Measurements from ENCODE around the gene LZTFL1.
A peak's percentile ranks its signal among the peaks of the same experiment; 100 is the strongest.

The LZTFL1 gene, protein sequence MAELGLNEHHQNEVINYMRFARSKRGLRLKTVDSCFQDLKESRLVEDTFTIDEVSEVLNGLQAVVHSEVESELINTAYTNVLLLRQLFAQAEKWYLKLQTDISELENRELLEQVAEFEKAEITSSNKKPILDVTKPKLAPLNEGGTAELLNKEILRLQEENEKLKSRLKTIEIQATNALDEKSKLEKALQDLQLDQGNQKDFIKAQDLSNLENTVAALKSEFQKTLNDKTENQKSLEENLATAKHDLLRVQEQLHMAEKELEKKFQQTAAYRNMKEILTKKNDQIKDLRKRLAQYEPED

DNA sequence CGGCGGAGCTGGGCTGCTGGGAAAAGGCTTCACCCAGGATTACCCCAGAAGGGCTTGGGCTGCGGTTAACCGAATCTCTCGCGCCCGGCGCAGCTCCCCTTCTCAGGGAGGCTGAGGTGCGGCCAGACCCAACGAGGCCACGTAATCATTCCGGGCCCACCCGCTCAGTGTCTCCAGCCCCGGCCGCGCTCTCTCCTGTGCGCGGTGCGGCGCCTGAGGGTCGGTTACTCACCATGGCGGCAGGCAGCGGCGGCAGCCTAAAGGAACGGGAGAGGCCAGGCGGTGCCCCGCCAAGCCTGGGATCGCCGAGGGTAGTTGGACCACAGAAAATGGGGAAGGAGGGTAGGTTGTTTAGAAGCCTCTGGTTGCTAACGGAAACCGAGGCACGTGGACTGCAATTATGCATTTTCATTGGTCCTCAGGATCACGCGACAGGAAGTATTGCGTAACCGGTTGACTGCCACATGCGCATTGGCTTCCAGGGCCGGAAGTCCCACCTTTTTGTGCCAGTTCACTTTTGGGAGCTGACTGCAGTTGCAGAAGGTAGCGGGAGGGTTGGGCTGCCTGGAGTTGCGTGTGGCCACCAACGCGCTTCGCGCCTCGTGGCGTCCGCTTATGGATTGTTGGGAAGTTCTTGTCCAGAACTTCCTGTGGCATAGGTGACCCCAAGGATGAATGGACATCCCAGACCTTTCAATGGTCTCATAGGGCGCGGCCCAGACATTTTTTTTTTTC, at the start of gene LZTFL1:
Gene LZTFL1, minus strand, starts transcription at position 363 of the 735 bp plus-strand sequence. Its CDS starts 128 bp downstream, at position 235.
- peak; percentile 15 to 95 (median 86) for DNase-seq

DNA sequence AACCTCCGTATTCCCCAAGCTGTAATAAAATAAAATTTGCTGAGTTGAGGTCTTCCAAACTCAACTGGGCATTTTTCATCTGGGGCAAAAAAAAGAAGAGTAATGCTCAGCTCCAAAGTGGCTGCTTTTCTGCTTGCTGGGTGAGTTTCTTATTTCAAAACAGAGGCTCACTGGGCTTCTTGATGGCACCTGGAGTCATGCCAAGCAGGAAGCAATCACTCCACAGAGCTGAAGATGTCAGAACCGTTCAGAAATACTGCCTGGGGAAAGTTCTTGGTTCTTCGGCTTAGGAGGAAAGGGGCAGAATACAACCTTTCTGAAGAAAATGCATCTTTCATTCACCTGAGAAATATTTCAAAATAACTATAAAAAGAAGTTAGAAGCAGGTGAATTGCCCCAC, 48.5 kb upstream of the LZTFL1 start:
- no peak for DNase-seq

DNA sequence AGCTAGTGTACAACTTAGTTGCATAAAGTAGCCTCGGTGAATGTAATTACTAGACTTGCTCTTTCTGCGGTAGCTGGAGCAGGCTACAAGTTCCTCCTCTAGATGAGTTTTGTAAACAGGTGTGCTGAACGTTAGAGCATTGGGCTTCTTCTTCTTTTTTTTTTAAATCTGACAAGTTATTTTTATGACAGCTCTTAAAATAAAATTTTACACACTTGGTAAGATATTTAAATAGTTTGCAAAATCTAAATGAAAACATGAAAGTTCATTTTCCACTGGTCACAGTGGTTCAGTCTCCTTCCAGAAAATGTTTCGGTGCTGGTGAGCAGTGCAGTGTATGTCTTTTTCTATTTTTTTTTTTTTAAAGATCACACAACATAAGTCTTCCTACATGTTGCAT, 47.4 kb upstream of the LZTFL1 start:
- DNase-seq: no peak

DNA sequence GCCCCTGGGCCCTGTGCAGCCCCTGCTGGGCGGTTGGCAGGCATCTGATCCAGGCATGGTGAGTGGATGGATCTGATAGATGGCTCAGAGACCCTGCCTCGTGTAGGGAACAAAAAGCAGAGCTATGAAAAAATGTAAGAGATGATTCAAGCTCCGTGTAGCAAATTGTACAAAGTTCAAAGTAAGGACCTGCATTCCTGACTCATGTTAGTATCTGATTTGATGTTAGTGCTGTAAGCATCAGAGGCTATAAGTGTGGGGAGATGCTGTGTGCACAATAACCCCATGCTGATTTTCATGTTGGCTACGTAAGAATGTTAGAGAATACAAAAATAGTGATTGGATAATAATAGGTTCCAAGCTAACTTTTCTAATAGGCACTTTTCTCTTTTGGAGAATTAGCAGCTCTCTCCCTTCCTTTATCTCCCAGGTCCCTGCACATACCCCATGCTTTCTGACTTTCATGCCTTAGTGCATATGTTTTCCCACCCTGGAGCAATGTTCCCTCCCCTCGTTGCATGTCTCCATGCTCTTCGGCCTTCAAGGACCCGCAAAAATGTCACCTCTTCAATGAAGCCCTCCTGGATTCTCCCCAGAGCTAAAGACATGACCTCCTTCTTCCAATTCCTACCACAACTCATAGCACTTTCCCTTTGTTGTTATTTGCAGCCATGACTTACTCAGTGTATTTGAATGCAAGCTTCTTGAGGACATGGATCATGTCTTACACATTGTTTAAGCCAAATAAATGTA, 46.0 kb upstream of the LZTFL1 start:
- DNase-seq: no peak

DNA sequence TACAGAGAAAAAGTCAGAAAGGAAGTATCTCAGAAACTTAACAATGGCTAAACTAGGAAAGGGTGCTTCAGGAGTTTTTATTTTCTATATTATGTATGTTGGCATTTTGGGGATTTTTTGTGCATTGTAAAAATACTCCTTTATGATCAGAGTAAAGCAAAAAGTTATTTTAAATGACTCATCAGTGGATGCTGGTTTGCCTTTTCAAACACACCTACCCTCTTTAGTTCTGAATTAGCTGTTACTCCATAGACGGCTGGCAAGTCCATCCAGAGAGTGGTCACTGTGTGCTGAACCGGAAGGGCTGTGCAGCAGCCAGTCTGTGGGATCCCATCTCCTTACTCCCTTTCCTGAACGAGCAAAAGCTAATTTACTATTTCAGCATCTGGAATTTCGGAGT, 45.4 kb upstream of the LZTFL1 start:
- no peak for DNase-seq

DNA sequence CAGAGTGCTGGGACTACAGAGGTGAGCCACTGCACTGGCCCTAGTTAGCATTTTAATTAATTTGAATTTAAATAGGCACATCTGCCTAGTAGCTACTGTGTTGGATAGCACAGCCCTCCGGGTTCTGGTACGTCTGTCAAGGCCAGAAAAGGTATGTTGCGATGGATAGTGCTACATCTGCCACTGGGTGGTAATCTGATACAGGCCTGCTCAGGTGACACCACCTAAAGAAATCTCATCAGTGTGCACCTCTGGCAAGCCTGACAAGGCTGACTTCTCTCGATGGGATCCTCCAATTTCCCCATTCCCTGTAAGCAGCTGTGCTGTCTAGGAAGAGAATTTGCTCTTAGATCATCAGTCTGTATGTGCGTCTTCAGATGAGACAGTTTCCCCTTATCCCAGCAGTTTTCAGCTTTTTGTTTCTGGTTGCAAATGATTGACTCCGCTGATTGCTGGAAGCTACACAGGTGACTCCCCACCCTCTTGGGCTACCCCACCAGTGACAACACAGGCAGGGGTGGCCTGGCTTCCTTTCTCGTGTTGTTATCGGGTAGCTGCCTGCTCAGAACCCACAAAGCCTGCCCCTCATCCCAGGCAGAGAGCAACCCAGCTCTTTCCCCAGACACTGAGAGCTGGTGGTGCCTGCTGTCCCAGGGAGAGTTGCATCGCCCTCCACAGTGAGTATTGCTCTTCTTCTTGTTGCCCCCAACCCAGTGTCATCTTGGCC, 44.2 kb upstream of the LZTFL1 start, which contains the start of gene CCR9:
Gene CCR9, plus strand, starts transcription at position 565 of the 727 bp plus-strand sequence. CDS start 8,391 bp downstream, outside the sequence.
- DNase-seq: no peak

DNA sequence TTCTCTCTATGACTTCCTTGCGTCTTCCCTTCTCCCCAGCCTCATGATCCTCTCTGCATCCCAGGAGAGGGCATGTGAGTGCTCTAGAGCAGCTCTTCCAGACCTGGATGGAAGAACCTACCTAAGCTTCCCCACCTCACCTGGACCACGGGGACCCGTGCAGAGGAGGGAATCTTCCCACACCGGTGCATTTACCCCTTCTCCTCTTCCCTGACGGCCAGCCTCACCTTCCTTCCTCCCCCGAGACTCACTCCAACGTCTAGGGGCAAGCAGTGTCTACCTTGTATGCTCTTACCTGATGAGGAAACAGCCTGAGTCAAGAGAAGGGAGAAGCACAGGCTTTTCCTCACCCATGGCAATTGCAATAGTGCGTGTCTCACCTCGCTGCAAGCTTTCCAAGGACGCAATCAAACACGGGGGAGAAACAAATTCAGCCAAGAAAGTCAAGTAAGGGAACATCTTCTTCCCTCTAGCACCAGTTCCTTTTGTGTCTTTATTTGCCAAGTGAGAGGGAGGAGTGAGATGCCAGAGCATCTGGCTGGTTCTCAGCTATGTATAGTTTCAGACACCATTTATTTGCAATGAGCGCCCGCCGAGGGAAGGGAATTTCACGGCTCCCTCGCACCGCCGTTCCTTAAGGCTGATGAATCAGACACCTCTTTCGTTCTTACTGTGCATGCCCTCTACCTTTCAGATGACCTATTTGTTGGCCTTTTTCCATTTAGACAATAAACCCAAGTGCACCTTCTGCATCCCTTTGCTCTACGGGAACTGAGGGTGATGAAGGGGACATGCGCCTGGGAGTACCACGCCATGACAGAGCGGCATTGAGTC, 42.7 kb upstream of the LZTFL1 start:
- no peak for DNase-seq

DNA sequence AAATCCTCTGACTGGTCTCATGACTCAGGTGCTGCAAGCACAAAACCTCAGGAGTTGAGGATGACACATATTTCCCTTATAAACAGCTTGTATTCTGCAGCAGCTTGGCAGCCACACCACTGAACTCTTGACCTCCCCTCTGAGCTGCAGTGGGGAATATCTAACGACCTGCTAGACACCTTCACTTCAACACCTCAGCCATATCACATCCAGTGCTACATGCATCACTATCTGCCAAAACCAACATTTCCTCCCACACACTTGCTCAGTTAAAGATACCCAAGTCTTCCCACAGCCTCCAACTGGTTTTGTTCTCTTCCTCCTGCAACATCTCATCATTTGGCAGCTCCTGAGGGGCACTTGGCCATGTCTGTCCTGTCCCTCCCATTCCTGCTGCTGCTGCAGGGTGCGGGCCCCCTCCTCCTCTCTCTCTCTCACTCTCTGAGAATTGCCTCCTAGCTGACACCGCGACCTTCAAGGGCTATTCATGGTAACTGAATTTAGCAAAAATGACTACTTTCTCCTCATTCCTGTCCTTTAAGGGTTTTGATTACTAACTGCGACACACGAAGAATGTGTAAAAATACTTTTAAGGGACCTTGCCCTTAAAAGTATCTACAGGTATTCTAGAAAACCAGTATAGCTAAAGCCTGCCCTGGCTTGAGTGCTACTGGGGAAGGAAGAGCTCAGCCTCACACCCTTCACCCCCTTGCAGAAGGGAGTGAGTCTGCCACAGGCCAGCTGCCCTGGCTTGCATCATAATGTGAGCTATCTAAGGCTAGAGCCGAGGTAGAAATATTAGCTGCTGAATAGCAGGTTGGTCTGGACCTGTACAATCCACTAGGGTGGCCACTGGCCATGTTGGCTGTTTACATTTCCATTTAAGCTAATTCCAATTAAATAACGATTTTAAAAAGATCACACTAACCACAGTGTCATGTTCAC, 39.4 kb upstream of the LZTFL1 start:
- peak in 5 of 56 donors; percentile 3 to 31 (median 6) for DNase-seq

DNA sequence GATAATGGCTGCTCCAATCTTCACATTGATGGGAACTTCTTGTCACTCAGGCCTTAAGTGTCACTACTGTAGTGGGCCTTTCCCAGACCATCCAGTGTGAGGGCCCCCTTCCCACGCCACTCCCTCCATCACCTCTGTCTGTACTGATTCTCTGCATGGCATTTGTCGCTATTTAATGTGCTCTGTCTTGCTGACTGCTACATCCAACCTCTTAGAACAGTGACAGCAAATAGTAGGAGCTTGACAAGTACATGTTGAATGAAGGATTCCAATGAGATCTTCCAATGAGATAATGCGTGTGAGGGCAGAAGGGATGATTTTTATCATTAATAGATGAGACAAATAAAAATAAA, 38.8 kb upstream of the LZTFL1 start:
- no peak for DNase-seq

DNA sequence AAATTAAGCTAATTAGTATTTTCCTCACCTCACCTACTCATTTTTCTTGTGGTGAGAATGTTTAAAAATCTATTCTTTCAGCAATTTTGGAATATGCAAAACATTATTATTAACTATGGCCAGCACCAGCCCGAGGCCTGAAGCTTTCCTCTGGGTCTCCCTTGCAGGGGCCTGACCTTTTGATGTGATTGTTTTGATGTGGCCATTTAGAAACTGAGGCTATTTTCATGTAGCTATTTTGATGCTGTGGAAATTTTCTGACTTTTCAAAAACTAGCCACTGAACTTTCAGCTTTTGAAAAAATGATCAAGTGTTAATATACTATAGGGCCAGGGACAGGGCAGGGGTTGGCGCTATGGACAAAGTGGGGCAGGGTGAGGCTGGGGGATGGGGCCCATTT, 36.2 kb upstream of the LZTFL1 start:
- DNase-seq: no peak

DNA sequence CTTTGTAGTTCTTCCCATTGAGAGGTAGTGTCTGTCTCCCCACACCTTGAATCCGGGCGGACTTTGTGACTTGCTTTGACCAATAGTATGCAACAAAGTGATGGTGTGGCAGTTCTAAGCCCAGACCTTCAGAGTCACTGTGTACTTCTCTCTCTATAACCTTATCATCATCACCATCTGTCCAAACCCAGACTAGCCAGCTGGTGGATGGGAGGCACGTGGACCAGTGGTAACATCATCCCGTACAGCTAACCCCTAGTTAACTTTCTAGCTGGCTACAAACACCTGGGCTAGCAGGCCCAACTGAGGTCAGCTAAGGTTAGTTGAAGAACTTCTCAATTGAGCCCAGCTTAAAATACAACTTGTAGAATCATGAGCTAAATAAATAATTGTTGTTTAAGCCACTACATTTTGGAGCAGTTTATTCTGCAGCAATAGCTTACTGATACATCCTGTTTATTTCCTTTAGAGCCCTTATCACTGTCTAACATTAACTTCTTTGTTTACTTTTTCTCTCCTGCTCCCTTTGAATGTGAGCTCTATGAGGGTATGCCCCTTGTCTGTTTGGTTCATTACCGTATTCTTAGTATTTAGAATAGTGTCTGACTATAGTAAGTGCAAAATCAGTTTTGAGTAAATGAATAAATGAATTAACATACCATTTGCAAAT, 32.9 kb upstream of the LZTFL1 start:
- no peak for DNase-seq

DNA sequence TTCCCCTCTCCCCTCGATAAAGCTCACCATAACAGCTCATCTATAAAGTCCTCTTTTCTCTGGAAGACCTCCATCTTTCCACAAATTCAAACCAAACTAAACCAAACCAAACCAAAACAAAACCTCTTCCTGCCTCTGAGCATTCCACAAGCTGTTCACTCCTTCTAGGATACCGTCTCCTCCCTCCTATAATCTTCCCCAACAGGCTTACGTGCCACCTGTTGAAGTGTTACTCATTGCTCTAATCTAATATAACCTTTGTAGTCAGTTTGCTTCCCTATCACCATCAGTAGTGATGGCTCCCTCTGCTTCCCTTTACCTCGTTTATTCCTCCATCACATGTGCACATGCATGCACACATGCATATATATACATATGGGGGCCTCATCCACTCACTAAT, 31.7 kb upstream of the LZTFL1 start:
- DNase-seq: no peak

DNA sequence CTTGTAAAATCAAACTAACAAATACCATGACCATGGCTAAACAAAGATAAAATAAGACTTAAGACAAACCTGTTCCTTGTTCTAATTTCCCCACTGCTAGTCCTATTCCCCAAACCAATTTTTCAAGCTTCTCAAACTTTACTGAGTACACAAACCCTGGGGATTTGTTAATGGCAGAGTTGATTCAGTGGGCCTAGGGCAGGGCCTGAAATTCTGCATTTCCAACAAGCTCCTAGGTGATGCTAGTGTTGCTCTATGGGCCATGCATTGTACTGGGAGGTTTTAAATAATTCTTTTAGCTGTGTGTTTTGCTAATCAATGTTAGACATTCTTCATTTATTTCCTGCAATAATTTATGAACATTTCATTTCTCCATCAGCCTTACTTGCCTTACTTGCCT, 31.1 kb upstream of the LZTFL1 start:
- DNase-seq: no peak

DNA sequence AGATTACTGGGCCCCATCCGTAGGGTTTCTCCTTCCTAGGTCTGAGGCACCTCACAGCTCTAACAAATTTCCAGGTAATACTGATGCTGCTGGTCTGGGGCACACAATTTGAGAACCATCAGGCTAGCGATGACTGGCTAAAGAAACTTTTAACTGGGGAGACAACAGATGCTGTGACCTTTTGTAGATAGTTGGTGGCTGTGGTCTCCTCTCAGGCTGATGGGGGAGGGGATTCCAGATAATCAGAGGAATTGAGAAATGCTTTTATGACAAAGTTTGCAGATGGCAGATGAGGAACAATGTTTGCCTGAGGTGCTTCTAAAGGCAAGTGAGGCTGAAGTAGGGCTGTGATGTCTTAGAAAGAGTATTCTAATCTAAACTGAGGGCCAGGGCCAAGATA, 30.6 kb upstream of the LZTFL1 start:
- DNase-seq: no peak

DNA sequence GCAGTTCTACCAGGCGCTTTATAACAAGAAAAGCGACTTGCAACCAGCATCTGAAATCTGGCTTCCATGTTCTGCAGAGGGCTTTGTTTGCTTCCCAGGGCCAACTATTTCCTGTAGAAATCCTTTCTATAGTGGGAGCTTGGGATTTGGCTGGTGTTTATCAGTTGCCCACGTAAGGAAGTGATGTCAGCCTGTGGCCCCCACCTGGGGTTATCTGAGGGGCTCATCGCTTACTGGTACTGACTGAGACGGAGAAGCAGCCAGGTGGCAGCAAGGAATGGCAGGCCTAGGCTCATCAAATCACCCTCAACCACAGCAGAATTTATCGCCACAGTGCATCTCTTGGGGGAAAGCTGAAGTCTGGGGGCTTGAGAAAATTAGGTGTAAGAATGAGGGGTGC, 29.9 kb upstream of the LZTFL1 start:
- DNase-seq: no peak

DNA sequence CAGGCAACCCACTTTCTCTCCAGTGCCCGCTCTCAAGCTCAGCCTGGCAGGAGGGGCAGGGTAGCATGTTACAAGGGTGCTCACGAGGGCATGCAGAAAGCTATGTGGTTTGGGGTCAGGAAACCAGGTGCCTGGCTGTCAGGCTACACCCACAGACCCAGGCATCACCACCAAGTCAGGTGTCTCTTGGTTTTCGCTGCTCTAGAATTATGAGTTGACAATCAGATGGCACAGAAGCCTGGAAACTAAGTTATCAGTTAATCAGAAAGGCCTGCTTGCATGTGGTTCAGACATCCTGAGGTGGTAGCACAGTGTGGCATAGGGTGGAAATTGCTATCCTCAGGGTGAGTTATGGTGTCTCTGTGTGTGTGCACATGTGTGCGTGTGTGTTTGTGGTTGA, 28.2 kb upstream of the LZTFL1 start:
- DNase-seq: no peak

DNA sequence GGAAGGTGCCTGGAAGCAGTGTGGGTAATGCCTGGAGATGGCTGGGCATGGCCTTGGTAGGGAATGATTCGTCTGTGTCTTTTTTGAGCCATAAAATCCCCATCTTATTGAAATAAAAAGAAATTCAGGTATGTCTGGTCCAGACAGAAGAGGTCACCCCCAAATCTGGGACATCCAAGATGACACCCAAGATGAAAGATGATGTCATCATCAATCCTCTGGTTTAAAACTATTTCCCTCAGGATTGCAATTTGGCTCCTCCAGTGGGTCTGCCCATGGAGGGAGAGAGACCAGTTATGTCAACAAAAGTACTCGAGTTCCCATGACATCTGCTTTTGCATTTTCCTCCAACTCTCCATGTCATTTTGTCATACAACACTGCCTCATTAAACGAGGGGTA, 27.7 kb upstream of the LZTFL1 start:
- DNase-seq: no peak

DNA sequence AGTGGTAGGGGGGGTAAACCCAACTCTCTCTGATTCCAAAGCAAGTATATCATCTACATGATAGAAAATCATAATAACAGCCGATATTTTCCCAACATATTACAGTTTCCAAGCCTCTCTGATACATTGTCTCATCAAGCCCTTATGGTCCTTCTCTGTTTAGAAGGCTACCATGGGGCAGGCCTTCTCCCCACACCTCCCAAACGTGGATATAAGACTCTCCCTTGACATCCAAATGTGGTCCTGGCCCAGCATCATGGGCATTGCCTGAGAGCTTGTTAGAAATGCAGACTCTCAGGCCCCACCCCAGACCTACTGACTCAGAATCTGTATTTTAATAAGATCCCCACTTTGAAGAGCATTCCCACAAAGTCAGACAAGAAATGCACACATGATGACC, 26.7 kb upstream of the LZTFL1 start:
- no peak for DNase-seq

DNA sequence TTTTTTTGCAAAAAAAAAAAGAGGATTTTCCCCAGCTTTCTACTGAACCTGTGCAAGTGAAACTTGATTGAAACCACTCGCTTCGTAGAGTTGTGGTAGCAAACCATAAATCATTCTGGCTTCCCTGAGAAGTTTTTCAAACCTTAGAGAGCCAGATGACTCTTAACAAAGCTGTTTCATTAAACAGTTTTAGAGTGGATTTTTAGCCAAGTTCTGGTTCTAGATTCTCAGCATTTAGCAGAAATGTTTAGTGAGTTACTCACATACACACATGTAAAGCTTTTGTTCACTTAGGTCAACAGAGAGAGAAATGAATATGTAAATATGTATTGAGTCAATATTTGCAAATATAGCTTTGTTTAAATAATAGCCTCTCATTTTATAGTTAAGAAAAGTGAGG, 26.3 kb upstream of the LZTFL1 start:
- DNase-seq: no peak

Data from nucleus accumbens (tissue), 56 donors.